ENCODE results near the gene ZNF76.
A peak's percentile ranks its signal among the peaks of the same experiment; 100 is the strongest.

ZNF76 gene

DNA sequence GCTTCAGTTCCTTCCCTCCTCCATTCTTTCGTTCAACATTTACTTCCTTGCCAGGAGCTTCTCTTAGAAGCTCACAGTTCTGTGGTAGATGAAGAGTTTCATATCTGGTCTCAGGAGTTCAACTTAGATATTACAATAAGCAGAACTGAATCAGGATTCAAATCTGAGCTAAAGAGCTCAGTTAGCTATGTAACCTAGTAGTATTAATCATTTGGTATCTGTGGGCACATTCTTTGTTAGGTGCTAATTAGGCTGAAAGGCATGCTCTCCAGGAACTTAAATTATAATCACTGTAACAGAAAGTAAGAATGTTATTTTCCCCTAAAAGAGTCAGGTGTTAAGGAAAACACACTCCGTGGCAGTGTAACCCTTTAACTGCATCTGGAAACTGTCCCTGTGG is 8.4 kb downstream of the ZNF76 start:
- DNase-seq (ENCODE audit: low read depth in 2 of 2), result no peak

- DNase-seq (ENCODE audit: low read depth in 2 of 2), result no peak
Measured at GRCh38 chr6:35272005-35272404, 12.5 kb downstream of the ZNF76 start.

- no peak for DNase-seq (ENCODE audit: low read depth in 2 of 2)
Measured at GRCh38 chr6:35273822-35274559, 14.5 kb downstream of the ZNF76 start.

DNA sequence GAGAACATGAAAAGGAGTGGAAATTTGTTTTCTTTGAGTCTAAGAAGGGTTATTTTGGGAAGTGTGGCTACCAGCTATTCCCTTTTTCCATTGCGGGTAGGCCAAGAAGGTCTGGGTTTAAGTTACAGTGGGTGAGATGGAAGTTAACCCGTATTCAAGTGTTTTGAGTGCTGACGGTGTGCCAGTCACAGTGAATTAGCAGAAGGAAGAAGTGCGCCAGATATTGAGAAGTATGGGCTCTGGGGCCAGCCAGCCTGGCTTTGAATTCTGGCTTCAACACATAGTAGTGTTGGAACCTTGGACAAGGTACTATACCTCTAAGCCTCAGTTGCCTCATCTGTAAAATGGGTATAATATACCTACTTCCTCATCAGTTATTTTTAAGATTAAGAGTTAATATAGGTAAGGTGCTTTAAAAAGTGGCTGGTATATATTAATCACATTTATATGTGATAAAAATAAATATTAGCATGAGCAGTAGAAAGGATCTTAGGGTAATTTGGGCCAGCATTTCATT is 16.3 kb downstream of the ZNF76 start:
- DNase-seq (ENCODE audit: low read depth in 2 of 2), result no peak

DNA sequence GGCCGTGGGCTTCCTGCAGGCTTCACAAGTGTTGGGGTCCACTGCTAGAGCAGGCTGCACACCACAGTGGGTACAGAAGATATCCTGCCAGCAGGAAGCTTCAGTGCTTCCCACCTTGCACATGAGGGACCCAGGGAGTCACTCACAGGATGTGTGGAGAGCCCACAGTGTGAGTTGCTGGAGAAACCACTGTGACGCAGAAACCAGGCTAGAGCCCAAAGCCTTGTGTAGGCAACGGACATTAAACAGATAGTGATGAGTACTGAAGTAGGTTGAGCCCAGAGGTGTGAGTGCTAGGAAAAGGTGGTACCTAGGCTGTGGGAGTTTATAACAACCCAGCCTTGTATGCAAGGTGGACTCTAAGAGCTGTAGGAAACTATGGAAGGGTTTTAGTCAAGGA is 19.2 kb downstream of the ZNF76 start:
- DNase-seq (ENCODE audit: low read depth in 2 of 2), result no peak

DNA sequence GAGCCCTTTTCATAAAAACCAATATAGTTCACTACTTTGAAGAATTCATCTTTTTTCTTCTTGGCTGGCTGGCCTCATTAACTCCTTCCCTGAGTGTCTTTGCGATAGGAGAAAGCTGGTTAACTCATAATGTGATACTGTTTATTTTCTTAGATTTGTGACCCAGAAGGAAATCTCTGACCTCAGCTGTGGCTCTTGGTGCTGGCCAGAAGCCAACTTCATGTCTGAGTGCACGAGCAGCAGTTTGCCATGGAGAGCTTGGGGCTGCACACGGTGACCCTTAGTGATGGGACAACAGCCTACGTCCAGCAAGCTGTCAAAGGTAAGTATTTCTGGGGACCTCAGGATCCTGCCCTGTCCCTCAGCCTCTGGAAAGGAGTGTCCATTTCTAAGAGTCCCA is 21.4 kb downstream of the ZNF76 start:
- DNase-seq (ENCODE audit: low read depth in 2 of 2), result no peak

DNA sequence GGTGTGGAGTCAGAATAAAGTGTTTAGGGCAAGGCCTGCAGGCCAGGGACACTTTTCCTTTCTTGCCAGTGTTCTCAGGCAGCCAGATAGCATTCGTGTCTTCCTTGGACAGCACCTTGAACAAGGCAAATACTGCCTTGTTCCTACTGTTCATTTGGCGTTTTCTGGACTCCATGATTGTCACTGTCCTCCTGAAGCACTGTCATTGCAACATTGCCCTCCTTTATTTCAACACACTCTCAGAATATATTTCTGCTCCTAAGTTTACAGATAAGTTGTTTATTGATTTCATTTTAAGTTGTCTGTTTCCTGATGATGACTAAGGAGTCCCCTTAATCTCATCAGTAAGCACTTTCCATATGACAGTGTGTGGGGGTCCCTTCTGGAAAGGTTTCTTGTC is 22.9 kb downstream of the ZNF76 start:
- DNase-seq (ENCODE audit: low read depth in 2 of 2), result no peak

- DNase-seq (ENCODE audit: low read depth in 2 of 2), result no peak
Measured at GRCh38 chr6:35283361-35283760, 23.8 kb downstream of the ZNF76 start.

GRCh38 chr6:35287671-35288396 is 28.3 kb downstream of the ZNF76 start:
- no peak for DNase-seq (ENCODE audit: low read depth in 2 of 2)

GRCh38 chr6:35288834-35289233 is 29.3 kb downstream of the ZNF76 start:
- no peak for DNase-seq (ENCODE audit: low read depth in 2 of 2)

DNA sequence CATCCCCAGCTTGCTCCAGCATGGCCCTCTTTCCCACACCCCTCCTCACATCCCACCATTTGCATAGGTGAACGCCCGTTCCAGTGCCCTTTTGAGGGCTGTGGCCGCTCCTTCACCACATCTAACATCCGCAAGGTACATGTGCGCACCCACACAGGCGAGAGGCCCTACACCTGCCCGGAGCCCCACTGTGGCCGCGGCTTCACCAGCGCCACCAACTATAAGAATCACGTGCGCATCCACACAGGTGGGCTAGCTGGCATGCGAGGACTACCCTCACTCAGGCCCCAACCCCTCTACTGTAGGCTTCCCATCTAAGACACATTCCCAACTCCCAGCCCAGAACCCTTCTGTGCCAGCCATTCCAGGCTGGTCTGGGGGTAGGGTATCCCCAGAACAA is 32.0 kb downstream of the ZNF76 start:
- no peak for DNase-seq (ENCODE audit: low read depth in 2 of 2)

DNA sequence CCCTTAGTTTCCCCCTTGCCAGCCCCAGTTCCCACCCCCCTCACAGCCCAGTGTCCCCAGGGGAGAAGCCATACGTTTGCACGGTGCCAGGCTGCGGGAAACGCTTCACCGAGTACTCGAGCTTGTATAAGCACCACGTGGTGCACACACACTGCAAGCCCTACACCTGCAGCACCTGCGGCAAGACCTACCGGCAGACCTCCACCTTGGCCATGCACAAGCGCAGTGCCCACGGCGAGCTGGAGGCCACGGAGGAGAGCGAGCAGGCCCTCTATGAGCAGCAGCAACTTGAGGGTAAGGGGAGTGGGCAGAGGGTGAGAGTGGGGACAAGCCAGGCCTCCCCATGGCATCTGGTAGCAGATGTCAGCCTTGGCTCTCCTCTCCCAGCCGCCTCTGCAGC is 33.0 kb downstream of the ZNF76 start:
- no peak for DNase-seq (ENCODE audit: low read depth in 2 of 2)

DNA sequence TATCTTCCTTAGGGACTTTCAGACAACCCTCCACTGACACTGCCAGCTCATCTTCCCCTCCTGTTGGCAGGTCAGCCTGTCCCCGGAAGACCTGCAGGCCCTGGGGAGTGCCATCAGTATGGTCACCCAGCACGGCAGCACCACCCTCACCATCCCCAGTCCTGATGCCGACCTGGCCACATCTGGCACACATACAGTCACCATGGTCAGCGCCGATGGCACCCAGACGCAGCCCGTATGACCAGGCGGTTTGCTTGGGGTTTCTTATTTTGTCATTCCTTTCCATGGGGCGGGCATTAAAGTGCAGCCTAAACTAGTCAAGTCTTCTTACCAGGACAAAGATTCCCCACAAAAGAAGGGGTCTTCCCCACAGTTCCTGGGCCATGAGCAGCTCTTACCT is 34.1 kb downstream of the ZNF76 start:
- no peak for DNase-seq (ENCODE audit: low read depth in 2 of 2)

DNA sequence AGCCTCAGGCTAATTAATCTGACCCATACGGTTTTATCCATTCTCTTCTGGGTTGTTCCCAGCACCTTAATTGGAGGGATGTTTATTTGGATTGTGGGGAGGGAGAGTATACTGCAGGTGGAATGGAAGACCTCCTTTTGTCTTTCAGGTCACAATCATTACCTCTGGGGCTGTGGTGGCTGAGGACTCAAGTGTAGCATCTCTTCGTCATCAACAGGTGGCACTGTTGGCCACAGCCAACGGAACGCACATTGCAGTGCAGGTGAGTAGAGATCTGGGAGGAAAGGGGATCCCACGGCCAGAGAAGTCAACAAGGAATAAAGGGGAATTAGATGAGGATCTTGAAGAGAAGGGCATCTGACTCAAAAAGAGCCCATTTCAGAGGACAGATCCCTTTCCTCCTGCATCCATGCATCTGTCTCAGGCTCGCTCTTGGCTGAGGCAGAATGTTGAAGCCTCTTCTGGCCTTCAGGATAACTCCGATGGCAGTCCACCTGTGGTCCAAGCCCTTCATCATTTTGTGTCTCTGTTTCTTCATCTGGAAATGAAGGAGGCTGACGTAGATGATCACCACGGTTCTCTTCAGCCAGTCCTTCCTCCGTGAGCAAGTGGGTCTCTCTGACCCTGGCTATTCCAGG is 34.9 kb downstream of the ZNF76 start:
- peak in 1 of 2 donors; percentile 15 for DNase-seq (ENCODE audit: low read depth in 2 of 2)

DNA sequence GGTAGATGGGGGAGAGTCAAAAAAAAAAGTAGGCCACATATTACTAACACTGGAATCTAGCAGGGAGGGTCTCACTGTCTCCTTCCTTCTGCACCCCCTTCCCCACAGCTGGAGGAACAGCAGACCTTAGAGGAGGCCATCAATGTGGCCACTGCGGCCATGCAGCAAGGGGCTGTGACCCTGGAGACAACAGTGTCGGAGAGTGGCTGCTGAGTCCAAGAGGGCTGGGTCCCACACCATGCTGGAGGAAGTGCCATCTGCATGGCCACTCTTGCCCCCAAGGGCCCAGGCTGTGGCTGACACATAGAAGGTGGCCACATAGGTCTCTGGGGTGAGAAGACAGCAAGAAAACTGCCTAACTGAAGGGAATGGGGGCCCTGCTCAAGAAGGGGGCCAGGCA is 35.5 kb downstream of the ZNF76 start:
- no peak for DNase-seq (ENCODE audit: low read depth in 2 of 2)

- DNase-seq (ENCODE audit: low read depth in 2 of 2), result no peak
Measured at GRCh38 chr6:35295521-35296315, 36.2 kb downstream of the ZNF76 start.

DNA sequence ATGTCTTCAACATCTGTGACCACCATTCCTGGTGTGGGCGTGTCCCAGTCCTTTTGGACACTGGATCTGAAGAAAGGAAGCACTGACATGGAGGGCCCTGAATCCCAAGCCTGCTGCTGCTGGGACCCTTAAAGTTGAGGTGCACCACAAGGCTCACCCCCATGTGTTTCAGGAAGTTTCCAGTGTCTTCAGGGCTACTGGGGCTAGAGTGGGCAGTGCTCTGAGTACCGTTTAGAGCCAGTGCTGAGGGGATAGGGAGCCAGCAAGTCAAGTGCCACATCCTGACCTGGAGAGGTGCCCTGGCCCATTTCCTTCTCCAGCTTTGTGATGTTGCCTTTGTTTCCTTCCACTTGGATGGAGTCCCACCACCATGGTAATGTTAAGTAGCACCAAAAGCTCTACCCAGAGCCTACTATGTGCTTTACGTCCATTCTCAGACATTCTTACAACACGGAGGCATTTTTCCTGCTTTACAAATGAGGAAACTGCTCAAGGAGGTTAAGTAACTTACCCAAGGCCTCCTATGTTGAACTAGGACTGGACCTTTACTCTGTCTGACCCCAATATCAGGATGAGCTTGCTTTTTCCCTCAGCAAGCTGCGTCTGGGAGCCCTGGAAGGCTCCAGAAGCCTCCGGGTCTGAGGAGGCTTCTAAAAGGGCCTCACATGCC is 37.5 kb downstream of the ZNF76 start:
- no peak for DNase-seq (ENCODE audit: low read depth in 2 of 2)

DNA sequence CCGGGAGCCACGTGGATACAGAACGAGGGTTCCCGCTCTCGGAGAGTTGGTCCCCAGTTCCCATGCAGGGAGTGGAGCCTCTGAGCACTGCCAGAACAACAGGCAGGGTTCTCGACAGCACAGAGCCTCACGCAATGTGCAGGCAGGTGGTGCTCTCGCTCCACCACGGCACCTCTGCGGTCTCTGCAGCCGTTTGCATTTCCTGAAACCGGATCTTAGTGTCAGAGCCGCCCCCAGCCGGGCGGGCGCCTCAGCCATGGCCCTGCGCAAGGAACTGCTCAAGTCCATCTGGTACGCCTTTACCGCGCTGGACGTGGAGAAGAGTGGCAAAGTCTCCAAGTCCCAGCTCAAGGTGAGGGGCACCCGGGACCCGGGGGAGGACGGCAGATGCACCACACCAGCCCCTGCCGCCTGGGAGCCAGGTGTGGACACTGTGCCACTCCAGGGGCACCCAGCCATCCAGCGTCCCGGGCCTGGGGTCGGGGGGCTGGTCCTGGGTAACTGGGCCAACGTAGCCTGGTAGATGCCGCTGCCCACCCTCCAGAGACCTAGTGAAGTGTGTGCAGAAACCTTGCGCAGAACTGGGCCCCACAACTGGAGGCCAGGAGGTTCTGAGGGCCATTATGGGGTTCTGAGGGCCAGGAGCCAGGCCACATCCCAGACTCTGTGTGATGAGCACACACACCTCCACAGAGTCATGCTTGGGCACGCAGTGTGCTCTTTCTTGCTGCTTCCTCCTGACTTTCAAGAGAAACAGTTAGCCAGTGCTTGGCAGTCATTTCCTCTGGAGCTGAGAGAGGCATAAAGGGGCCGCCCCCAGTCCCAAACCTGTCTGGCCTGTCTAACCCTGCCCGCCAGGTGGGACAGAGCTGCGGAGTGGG is 38.3 kb downstream of the ZNF76 start, which contains the start of gene DEF6:
TSS of gene DEF6 (plus strand) at position 218 of the 881 bp plus-strand sequence. CDS start at position 257, 39 bp downstream.
- peak; percentile 73 to 81 for DNase-seq (ENCODE audit: low read depth in 2 of 2)

DNA sequence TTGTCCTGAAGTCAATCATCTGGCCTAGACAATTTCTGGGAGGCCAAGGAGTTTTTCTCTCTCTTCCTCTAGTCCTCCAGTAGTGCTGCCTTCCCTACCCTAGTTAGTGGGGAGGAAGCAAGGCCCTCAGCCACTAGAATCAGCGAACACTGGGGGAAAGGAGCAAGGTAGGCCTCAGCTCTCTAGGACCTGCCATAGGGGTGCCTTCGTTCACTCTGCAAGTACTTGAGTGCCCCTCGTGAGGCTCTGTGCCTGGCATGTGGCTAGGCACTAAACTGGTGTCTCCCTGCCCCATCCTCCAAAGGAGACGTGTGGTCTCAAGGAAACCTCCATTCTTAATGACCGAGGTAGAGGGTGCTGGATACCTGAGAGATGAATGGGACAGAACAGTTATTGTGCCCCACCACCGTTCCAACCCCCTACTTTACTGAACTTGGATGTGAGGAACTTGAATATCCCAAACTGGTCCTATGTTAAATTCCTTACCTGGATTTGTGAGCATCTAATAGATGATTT is 39.1 kb downstream of the ZNF76 start:
- DNase-seq (ENCODE audit: low read depth in 2 of 2), result no peak

- no peak for DNase-seq (ENCODE audit: low read depth in 2 of 2)
Measured at GRCh38 chr6:35299674-35300073, 40.1 kb downstream of the ZNF76 start.

Measured in stimulated activated CD8-positive, alpha-beta memory T cell treated with anti-CD3 and anti-CD28 coated beads, Interleukin-2, amount 100 ng/mL, for 1 hour (primary cell).